Stimulated activated memory B cell treated with anti-CD40 and anti-IgM and Interleukin-4, amounts not matched to agents 10 μg/mL and 1 μg/mL and 100 μg/mL, for 72 hours (primary cell): ENCODE results near the gene FAM193A.
"Not testable (repeated sequence)": the region's sequence is repeated elsewhere in the genome, so short reads cannot be mapped to it uniquely, and the experiment has no call there.

Source experiments
- ATAC-seq: fragments of 150-1000 bp; cut with Tn5 transposase; 2 replicates; pipeline ENCODE4 v1.10.0; 2021
- H3K27ac Mint-ChIP-seq: one replicate; pipeline ENCODE4 v1.8.0; 2022; ENCODE audit warnings: mild to moderate bottlenecking, mixed read lengths
- H3K27me3 Mint-ChIP-seq: one replicate; pipeline ENCODE4 v1.8.0; 2022; ENCODE audit warnings: mixed read lengths
- H3K36me3 Mint-ChIP-seq: one replicate; pipeline ENCODE4 v1.8.0; 2022; ENCODE audit warnings: mixed read lengths
- H3K4me1 Mint-ChIP-seq: one replicate; pipeline ENCODE4 v1.8.0; 2022; ENCODE audit warnings: mixed read lengths
- H3K4me3 Mint-ChIP-seq: one replicate; pipeline ENCODE4 v1.8.0; 2022; ENCODE audit warnings: mild to moderate bottlenecking, moderate library complexity, mixed read lengths
- H3K9me3 Mint-ChIP-seq: one replicate; pipeline ENCODE4 v1.8.0; 2022; ENCODE audit warnings: mixed read lengths

FAM193A gene

GRCh38 chr4:2733844-2734574 lies 197.6 kb downstream of the FAM193A start:
- no peak overlapping the region for H3K4me3 Mint-ChIP-seq
- H3K27me3 Mint-ChIP-seq = no peaks in the 10 kb centered on the region
- ATAC-seq = peak; percentile 13
- peaks cover 28% of the 10 kb centered on the region for H3K4me1 Mint-ChIP-seq
- H3K9me3 Mint-ChIP-seq = no peaks in the 10 kb centered on the region
- peaks cover 73% of the 10 kb centered on the region for H3K36me3 Mint-ChIP-seq
- peak overlapping the region; percentile 2 for H3K27ac Mint-ChIP-seq

GRCh38 chr4:2734612-2735011 lies 198.2 kb downstream of the FAM193A start:
- Mint-ChIP-seq H3K4me1 (peaks cover 28% of the 10 kb centered on the region), H3K27me3 (no peaks in the 10 kb centered on the region), H3K4me3 (no peak overlapping the region), H3K36me3 (peaks cover 69% of the 10 kb centered on the region), H3K9me3 (no peaks in the 10 kb centered on the region), H3K27ac (peak overlapping the region; percentile 2)
- ATAC-seq = peak; percentile 94

GRCh38 chr4:2735869-2736268 lies 199.4 kb downstream of the FAM193A start:
- Mint-ChIP-seq H3K4me1 (peaks cover 34% of the 10 kb centered on the region), H3K27me3 (no peaks in the 10 kb centered on the region), H3K4me3 (no peak overlapping the region), H3K36me3 (peaks cover 69% of the 10 kb centered on the region), H3K9me3 (no peaks in the 10 kb centered on the region), H3K27ac (no peak overlapping the region)
- ATAC-seq = no peak

GRCh38 chr4:2738296-2738695 lies 201.8 kb downstream of the FAM193A start:
- H3K4me3 Mint-ChIP-seq, ATAC-seq, H3K27me3 Mint-ChIP-seq, H3K9me3 Mint-ChIP-seq: not testable (repeated sequence)
- Mint-ChIP-seq H3K36me3 (peaks cover 70% of the 10 kb centered on the region), H3K4me1 (peaks cover 33% of the 10 kb centered on the region), H3K27ac (peak overlapping the region; percentile 4)

- peaks cover 33% of the 10 kb centered on the region for H3K4me1 Mint-ChIP-seq
- peak overlapping the region; percentile 12 for H3K27ac Mint-ChIP-seq
- no peaks in the 10 kb centered on the region for H3K9me3 Mint-ChIP-seq
- H3K27me3 Mint-ChIP-seq = no peaks in the 10 kb centered on the region
- peaks cover 65% of the 10 kb centered on the region for H3K36me3 Mint-ChIP-seq
- no peak overlapping the region for H3K4me3 Mint-ChIP-seq
- no peak for ATAC-seq
Observed at GRCh38 chr4:2741626-2742025, 205.2 kb downstream of the FAM193A start.

GRCh38 chr4:2742081-2742822 lies 205.8 kb downstream of the FAM193A start:
- Mint-ChIP-seq H3K27ac (peak overlapping the region; percentile 12), H3K4me1 (peaks cover 39% of the 10 kb centered on the region), H3K9me3 (no peaks in the 10 kb centered on the region), H3K36me3 (peaks cover 69% of the 10 kb centered on the region), H3K27me3 (no peaks in the 10 kb centered on the region), H3K4me3 (no peak overlapping the region)
- no peak for ATAC-seq

- ATAC-seq = no peak
- Mint-ChIP-seq H3K27me3 (no peaks in the 10 kb centered on the region), H3K4me1 (peaks cover 47% of the 10 kb centered on the region), H3K36me3 (peaks cover 76% of the 10 kb centered on the region), H3K27ac (peak overlapping the region; percentile 30), H3K4me3 (no peak overlapping the region), H3K9me3 (no peaks in the 10 kb centered on the region)
Observed at GRCh38 chr4:2742823-2743517, 206.5 kb downstream of the FAM193A start.

- Mint-ChIP-seq H3K27ac (peak overlapping the region; percentile 30), H3K4me3 (no peak overlapping the region), H3K9me3 (no peaks in the 10 kb centered on the region), H3K4me1 (peaks cover 54% of the 10 kb centered on the region), H3K36me3 (peaks cover 71% of the 10 kb centered on the region), H3K27me3 (no peaks in the 10 kb centered on the region)
- ATAC-seq = no peak
Observed at GRCh38 chr4:2743518-2744445, 207.3 kb downstream of the FAM193A start.

- peaks cover 58% of the 10 kb centered on the region for H3K4me1 Mint-ChIP-seq
- H3K9me3 Mint-ChIP-seq = no peaks in the 10 kb centered on the region
- H3K36me3 Mint-ChIP-seq = peaks cover 68% of the 10 kb centered on the region
- no peaks in the 10 kb centered on the region for H3K27me3 Mint-ChIP-seq
- H3K27ac Mint-ChIP-seq = peak overlapping the region; percentile 86
- ATAC-seq = no peak
- H3K4me3 Mint-ChIP-seq = no peak overlapping the region
Observed at GRCh38 chr4:2744576-2745270, 208.3 kb downstream of the FAM193A start.

- H3K36me3 Mint-ChIP-seq = peaks cover 60% of the 10 kb centered on the region
- peak overlapping the region; percentile 86 for H3K27ac Mint-ChIP-seq
- no peaks in the 10 kb centered on the region for H3K27me3 Mint-ChIP-seq
- no peaks in the 10 kb centered on the region for H3K9me3 Mint-ChIP-seq
- no peak overlapping the region for H3K4me3 Mint-ChIP-seq
- ATAC-seq = no peak
- H3K4me1 Mint-ChIP-seq = peaks cover 59% of the 10 kb centered on the region
Observed at GRCh38 chr4:2745516-2745915, 209.1 kb downstream of the FAM193A start.

GRCh38 chr4:2745981-2746806 lies 209.7 kb downstream of the FAM193A start:
- no peaks in the 10 kb centered on the region for H3K9me3 Mint-ChIP-seq
- peak; percentile 98 for ATAC-seq
- peak overlapping the region; percentile 47 for H3K4me3 Mint-ChIP-seq
- H3K4me1 Mint-ChIP-seq = peaks cover 62% of the 10 kb centered on the region
- peaks cover 53% of the 10 kb centered on the region for H3K36me3 Mint-ChIP-seq
- H3K27ac Mint-ChIP-seq = peak overlapping the region; percentile 86
- no peaks in the 10 kb centered on the region for H3K27me3 Mint-ChIP-seq

GRCh38 chr4:2746891-2747695 lies 210.6 kb downstream of the FAM193A start:
- Mint-ChIP-seq H3K9me3 (no peaks in the 10 kb centered on the region), H3K36me3 (peaks cover 53% of the 10 kb centered on the region), H3K27me3 (no peaks in the 10 kb centered on the region)

More at GRCh38 chr4:2746891-2747695, 210.6 kb downstream of the FAM193A start:
- peak overlapping the region; percentile 86 for H3K27ac Mint-ChIP-seq
- peaks cover 71% of the 10 kb centered on the region for H3K4me1 Mint-ChIP-seq
- no peak for ATAC-seq
- H3K4me3 Mint-ChIP-seq = peak overlapping the region; percentile 75
